Thyroid gland (tissue), 4 donors: Measurements from ENCODE around the gene SH3TC1.

Source experiments
- POLR2A ChIP-seq, 2 donors: fragments of 450-650 bp; IDR thresholded peaks; one replicate each; pipeline ENCODE4 v1.6.1; 2017; ENCODE audit warnings: antibody characterized with exemption in 2 of 2, mild to moderate bottlenecking in 2 of 2, moderate library complexity in 1 of 2
- TF ChIP-seq, protein P1 (sequence below), 6 experiments: fragments of 200-600 bp in 3 of 6; fragments of 450-650 bp in 3 of 6; sonication (generic) in 3 of 6; IDR thresholded peaks; one replicate each; pipeline ENCODE4 v1.5.1; 2016 to 2019; ENCODE audit warnings: antibody characterized with exemption in 6 of 6, mild to moderate bottlenecking in 2 of 6, inconsistent platforms in 1 of 6, moderate library complexity in 1 of 6

- TF ChIP-seq, protein P1, sequence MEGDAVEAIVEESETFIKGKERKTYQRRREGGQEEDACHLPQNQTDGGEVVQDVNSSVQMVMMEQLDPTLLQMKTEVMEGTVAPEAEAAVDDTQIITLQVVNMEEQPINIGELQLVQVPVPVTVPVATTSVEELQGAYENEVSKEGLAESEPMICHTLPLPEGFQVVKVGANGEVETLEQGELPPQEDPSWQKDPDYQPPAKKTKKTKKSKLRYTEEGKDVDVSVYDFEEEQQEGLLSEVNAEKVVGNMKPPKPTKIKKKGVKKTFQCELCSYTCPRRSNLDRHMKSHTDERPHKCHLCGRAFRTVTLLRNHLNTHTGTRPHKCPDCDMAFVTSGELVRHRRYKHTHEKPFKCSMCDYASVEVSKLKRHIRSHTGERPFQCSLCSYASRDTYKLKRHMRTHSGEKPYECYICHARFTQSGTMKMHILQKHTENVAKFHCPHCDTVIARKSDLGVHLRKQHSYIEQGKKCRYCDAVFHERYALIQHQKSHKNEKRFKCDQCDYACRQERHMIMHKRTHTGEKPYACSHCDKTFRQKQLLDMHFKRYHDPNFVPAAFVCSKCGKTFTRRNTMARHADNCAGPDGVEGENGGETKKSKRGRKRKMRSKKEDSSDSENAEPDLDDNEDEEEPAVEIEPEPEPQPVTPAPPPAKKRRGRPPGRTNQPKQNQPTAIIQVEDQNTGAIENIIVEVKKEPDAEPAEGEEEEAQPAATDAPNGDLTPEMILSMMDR (IDR thresholded peaks at IDR 0.05) = no peak
- no peak for TF ChIP-seq POLR2A (IDR thresholded peaks at IDR 0.05)
These were observed 37.8 kb downstream of the SH3TC1 start for GRCh38 chr4:8236920-8237195.
